ENCODE measurements around the gene TBX4. TPM values are rescaled to one million over a fixed set of nuclear protein-coding genes. Genes with fewer than 3 reads are reported as not detected.

The TBX4 gene
- total and polyA plus RNA-seq, 2 of the 13 experiments (the other 11 are each of a cell fraction or from before 2014, with no cell fraction given): 0.11 to 1.1 TPM

DNA sequence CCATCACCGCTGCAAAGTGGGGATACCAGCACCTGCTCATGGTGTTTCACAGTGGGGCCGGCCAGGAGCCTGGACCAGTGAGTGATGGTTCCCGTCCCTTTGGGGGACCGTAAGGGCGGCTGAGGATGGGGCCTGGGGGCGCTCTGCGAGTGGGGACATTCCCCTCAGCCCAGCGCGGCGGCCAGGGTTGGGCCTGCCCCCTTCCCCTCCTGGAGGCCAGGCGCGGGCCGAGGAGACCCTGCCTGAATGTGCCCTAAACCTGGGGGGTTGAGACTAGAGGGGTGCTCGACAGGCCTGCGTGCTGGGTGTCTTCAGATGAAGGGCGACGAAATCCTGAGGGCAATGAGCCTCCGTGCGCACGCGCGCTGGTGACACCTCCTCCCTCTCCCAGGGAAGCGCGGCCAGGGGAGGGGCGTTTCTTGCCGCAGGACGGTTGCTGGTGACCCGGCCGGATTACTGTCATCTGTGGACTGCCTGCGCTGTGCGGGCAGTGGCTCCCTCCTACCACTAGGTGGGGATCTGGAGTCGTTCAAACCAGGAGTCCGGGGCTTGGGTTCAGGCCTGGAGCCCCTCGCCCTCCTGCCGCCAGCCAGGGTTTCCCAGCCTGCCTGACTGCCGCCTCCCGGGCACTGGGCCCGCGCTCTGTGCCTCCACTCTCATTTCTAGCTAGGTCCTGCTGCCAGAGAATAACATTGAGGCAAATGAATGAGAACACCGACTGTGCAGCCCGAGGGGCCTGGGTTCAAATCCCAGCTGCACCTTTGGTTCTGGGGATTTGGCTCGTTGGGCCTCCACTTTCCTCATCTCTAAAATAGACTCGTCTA is 35.5 kb upstream of the TBX4 start (continued):
- TF ChIP-seq AKAP8 (CRISPR knock-in tag; IDR thresholded peaks at IDR 0.05): peak; percentile 69; the same call in 1 of the 2 replicates
- TF ChIP-seq, protein P1, sequence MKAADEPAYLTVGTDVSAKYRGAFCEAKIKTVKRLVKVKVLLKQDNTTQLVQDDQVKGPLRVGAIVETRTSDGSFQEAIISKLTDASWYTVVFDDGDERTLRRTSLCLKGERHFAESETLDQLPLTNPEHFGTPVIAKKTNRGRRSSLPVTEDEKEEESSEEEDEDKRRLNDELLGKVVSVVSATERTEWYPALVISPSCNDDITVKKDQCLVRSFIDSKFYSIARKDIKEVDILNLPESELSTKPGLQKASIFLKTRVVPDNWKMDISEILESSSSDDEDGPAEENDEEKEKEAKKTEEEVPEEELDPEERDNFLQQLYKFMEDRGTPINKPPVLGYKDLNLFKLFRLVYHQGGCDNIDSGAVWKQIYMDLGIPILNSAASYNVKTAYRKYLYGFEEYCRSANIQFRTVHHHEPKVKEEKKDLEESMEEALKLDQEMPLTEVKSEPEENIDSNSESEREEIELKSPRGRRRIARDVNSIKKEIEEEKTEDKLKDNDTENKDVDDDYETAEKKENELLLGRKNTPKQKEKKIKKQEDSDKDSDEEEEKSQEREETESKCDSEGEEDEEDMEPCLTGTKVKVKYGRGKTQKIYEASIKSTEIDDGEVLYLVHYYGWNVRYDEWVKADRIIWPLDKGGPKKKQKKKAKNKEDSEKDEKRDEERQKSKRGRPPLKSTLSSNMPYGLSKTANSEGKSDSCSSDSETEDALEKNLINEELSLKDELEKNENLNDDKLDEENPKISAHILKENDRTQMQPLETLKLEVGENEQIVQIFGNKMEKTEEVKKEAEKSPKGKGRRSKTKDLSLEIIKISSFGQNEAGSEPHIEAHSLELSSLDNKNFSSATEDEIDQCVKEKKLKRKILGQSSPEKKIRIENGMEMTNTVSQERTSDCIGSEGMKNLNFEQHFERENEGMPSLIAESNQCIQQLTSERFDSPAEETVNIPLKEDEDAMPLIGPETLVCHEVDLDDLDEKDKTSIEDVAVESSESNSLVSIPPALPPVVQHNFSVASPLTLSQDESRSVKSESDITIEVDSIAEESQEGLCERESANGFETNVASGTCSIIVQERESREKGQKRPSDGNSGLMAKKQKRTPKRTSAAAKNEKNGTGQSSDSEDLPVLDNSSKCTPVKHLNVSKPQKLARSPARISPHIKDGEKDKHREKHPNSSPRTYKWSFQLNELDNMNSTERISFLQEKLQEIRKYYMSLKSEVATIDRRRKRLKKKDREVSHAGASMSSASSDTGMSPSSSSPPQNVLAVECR (CRISPR knock-in tag; IDR thresholded peaks at IDR 0.05; ENCODE audit: borderline replicate concordance): peak; percentile 49; the same call in 1 of the 2 replicates
- TF ChIP-seq ZZZ3 (CRISPR knock-in tag; IDR thresholded peaks at IDR 0.05; ENCODE audit: borderline replicate concordance): no peak
- TF ChIP-seq CCDC6 (CRISPR knock-in tag; IDR thresholded peaks at IDR 0.05): peak; percentile 39; the same call in 1 of the 2 replicates
- TF ChIP-seq, protein P2, sequence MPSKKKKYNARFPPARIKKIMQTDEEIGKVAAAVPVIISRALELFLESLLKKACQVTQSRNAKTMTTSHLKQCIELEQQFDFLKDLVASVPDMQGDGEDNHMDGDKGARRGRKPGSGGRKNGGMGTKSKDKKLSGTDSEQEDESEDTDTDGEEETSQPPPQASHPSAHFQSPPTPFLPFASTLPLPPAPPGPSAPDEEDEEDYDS (CRISPR knock-in tag; IDR thresholded peaks at IDR 0.05): peak; percentile 27; the same call in 1 of the 2 replicates
- TF ChIP-seq, protein P3, sequence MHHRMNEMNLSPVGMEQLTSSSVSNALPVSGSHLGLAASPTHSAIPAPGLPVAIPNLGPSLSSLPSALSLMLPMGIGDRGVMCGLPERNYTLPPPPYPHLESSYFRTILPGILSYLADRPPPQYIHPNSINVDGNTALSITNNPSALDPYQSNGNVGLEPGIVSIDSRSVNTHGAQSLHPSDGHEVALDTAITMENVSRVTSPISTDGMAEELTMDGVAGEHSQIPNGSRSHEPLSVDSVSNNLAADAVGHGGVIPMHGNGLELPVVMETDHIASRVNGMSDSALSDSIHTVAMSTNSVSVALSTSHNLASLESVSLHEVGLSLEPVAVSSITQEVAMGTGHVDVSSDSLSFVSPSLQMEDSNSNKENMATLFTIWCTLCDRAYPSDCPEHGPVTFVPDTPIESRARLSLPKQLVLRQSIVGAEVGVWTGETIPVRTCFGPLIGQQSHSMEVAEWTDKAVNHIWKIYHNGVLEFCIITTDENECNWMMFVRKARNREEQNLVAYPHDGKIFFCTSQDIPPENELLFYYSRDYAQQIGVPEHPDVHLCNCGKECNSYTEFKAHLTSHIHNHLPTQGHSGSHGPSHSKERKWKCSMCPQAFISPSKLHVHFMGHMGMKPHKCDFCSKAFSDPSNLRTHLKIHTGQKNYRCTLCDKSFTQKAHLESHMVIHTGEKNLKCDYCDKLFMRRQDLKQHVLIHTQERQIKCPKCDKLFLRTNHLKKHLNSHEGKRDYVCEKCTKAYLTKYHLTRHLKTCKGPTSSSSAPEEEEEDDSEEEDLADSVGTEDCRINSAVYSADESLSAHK (CRISPR knock-in tag; IDR thresholded peaks at IDR 0.05; ENCODE audit: borderline replicate concordance): no peak
- peak; percentile 62; the same call in 1 of the 2 replicates for TF ChIP-seq ERF (CRISPR knock-in tag; IDR thresholded peaks at IDR 0.05)
- TF ChIP-seq MZF1 (CRISPR knock-in tag; IDR thresholded peaks at IDR 0.05; ENCODE audit: borderline replicate concordance): peak; percentile 77; the same call in 1 of the 2 replicates
- TF ChIP-seq ZNF792 (CRISPR knock-in tag; IDR thresholded peaks at IDR 0.05): 0 out of 2 replicates have a peak, but pooled peaks have one; percentile 34
- TF ChIP-seq, protein P4, sequence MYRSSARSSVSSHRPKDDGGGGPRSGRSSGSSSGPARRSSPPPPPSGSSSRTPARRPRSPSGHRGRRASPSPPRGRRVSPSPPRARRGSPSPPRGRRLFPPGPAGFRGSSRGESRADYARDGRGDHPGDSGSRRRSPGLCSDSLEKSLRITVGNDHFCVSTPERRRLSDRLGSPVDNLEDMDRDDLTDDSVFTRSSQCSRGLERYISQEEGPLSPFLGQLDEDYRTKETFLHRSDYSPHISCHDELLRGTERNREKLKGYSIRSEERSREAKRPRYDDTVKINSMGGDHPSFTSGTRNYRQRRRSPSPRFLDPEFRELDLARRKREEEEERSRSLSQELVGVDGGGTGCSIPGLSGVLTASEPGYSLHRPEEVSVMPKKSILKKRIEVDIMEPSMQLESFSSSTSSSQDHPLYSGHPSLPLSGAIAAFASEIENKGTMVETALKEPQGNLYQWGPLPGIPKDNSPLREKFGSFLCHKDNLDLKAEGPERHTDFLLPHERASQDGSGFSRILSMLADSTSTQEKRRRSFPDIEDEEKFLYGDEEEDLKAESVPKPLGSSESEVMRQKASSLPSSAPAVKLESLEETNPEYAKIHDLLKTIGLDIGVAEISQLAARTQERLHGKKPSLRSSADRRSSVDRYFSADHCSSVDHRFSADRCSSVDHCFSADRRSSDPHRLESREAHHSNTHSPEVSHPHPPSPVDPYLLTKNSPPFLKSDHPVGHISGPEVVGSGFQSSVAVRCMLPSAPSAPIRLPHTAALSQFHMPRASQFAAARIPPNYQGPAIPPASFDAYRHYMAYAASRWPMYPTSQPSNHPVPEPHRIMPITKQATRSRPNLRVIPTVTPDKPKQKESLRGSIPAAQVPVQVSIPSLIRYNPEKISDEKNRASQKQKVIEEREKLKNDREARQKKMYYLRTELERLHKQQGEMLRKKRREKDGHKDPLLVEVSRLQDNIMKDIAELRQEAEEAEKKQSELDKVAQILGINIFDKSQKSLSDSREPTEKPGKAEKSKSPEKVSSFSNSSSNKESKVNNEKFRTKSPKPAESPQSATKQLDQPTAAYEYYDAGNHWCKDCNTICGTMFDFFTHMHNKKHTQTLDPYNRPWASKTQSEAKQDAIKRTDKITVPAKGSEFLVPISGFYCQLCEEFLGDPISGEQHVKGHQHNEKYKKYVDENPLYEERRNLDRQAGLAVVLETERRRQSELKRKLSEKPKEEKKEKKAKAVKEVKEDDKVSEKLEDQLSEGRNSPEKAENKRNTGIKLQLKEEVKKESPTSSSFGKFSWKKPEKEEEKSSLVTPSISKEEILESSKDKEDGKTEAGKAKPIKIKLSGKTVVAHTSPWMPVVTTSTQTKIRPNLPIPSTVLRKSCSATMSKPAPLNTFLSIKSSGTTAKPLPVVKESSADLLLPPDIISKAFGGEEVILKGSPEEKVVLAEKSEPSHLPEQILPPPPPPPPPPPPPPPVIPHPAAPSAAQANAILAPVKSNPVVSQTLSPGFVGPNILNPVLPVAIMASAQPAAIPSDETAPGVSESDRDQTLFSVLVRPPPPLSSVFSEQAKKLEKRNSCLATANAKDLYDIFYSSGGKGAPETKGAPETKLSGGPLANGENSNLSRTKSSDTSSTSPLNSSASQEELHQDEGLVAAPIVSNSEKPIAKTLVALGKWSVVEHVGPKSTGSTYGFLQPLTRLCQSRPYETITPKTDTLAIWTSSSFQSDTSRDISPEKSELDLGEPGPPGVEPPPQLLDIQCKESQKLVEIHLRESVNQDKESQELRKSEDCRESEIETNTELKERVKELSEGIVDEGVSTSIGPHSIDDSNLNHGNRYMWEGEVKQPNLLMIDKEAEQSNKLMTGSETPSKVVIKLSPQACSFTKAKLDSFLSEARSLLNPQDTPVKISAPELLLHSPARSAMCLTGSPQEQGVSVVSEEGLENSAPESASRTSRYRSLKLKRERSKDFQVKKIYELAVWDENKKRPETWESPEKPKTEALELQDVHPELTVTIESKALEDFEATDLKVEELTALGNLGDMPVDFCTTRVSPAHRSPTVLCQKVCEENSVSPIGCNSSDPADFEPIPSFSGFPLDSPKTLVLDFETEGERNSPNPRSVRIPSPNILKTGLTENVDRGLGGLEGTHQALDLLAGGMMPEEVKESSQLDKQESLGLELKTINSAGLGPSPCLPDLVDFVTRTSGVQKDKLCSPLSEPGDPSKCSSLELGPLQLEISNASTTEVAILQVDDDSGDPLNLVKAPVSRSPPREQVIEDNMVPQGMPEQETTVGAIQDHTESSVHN (CRISPR knock-in tag; IDR thresholded peaks at IDR 0.05): 0 out of 2 replicates have a peak, but pooled peaks have one; percentile 66
- peak; percentile 31; the same call in 1 of the 2 replicates for TF ChIP-seq HDAC2 (CRISPR knock-in tag; IDR thresholded peaks at IDR 0.05)
- 0 out of 2 replicates have a peak, but pooled peaks have one; percentile 34 for TF ChIP-seq KDM1A (CRISPR knock-in tag; IDR thresholded peaks at IDR 0.05)

Data from HepG2 (cell line).